ENCODE results near the gene ZDHHC23.

GRCh38 chr3:113977822-113978221 is 30.0 kb downstream of the ZDHHC23 start:
- TF ChIP-seq CHD4 (IDR thresholded peaks at IDR 0.05) (no peak), POLR2A (IDR thresholded peaks at IDR 0.05; ENCODE audit: low read depth, low read length) (no peak), RCOR1 (conservative IDR thresholded peaks at IDR 0.05; ENCODE audit: low read depth, low read length) (no peak)
